ENCODE results near the gene SMAD6.

DNA sequence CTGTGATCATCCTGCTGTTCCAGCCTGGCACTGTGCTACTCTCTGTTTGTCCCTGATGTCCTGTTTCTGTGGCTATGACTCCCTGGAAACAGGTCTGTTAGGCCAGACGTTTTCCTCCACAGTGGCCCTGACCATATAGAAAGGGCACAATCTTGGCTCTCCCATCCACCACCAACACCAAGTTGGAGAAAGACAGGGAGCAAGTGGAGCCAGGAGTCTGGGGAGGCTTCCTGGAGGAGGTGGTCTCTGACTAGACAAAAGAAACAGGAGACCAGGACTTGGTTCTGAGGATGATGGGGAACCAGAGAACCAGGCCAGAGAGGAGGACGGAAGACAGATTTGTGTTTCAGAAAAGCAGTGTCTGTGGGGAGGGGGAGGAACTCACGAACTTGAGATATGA, 49.2 kb upstream of the SMAD6 start:
- TF ChIP-seq CTCF (IDR thresholded peaks at IDR 0.05) = no peak
- TF ChIP-seq POLR2A (IDR thresholded peaks at IDR 0.05) = no peak

Data from right lobe of liver (tissue), 4 donors.